Type B pancreatic cell (in vitro differentiated cells): ENCODE measurements around the gene COL19A1. TPM values are rescaled to one million over a fixed set of nuclear protein-coding genes. Genes with fewer than 3 reads are reported as not detected.
A peak's percentile ranks its signal among the peaks of the same experiment; 100 is the strongest.

Experiments used
- DNase-seq: peaks from one replicate; pipeline ENCODE4 v3.0.0; 2021; ENCODE audit warnings: mixed read lengths; ENCODE audit not compliant: unreplicated experiment; ENCODE audit errors: extremely low spot score
- H3K27ac Mint-ChIP-seq: 2 replicates; pipeline ENCODE4 v1.8.0; 2021; ENCODE audit warnings: mild to moderate bottlenecking, mixed read lengths
- H3K27me3 Mint-ChIP-seq: 2 replicates; pipeline ENCODE4 v1.8.0; 2021; ENCODE audit warnings: mixed read lengths
- H3K36me3 Mint-ChIP-seq: 2 replicates; pipeline ENCODE4 v1.8.0; 2021; ENCODE audit warnings: mixed read lengths
- H3K4me1 Mint-ChIP-seq: one replicate; pipeline ENCODE4 v1.8.0; 2021; ENCODE audit warnings: mixed read lengths; ENCODE audit not compliant: unreplicated experiment
- H3K4me3 Mint-ChIP-seq: 2 replicates; pipeline ENCODE4 v1.8.0; 2021; ENCODE audit warnings: mild to moderate bottlenecking, mixed read lengths
- H3K9me3 Mint-ChIP-seq: 2 replicates; pipeline ENCODE4 v1.8.0; 2021; ENCODE audit warnings: mixed read lengths
- total RNA-seq: library from RNA; stranded (reverse); gene quantifications from 2 replicates; pipeline ENCODE4 v1.2.1, GENCODE V29; 2021; ENCODE audit warnings: low replicate concordance
- TF ChIP-seq, protein P1 (sequence below): fragments of 200-600 bp; sonication (generic); conservative IDR thresholded peaks from 2 replicates; pipeline ENCODE4 v1.5.0; 2021; ENCODE audit warnings: antibody characterized with exemption, mild to moderate bottlenecking

Gene COL19A1
- total RNA-seq, 1 donor from 2014 or later = 1.6 TPM

DNA sequence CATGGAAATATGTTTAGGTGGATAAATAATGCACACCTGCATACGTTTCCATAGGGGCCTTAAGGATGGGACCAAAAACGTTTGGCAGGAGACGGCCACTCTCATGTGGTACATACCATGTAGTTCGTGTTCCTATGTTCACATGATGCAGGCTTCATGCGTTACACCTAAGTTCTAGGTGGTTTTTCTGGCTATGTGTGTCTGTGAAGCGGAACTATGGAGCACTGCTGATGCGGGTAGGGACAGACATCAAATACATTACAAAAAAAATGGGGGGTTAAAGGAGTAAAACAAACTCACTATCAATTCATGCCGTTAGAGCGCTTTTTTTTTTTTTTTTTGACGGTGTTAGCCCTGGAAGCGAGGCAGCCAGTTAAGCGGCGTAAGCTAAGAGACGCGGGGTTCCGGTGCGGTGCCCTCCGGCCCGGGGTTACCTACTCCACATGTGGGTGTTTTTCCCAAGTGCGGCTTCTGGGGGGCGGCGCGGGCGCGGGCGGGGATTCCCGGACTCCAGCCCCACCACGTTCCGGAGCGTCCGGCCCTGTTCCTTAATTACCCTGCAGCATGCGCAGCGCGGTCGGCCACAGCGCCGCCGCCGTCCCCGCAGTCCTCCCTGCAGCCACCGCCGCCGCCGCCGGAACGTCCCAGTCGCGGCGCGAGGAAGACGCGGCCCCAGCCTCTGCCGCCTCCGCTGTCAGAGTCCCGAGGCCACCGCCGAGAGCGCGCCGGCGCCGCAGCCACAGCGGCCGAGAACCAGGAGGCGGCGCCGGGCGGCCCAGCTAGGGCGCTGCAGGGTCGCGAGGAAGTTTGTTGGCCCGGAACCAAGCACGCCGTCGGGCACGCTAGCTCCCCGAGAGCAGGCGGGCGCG, 648 bp downstream of the COL19A1 start:
- peak; percentile 77 for DNase-seq
- peaks cover 69% of the 10 kb centered on the region for H3K27me3 Mint-ChIP-seq
- H3K4me1 Mint-ChIP-seq = peaks cover 14% of the 10 kb centered on the region
- no peaks in the 10 kb centered on the region for H3K9me3 Mint-ChIP-seq
- H3K4me3 Mint-ChIP-seq = peak overlapping the region; percentile 91
- TF ChIP-seq, protein P1, sequence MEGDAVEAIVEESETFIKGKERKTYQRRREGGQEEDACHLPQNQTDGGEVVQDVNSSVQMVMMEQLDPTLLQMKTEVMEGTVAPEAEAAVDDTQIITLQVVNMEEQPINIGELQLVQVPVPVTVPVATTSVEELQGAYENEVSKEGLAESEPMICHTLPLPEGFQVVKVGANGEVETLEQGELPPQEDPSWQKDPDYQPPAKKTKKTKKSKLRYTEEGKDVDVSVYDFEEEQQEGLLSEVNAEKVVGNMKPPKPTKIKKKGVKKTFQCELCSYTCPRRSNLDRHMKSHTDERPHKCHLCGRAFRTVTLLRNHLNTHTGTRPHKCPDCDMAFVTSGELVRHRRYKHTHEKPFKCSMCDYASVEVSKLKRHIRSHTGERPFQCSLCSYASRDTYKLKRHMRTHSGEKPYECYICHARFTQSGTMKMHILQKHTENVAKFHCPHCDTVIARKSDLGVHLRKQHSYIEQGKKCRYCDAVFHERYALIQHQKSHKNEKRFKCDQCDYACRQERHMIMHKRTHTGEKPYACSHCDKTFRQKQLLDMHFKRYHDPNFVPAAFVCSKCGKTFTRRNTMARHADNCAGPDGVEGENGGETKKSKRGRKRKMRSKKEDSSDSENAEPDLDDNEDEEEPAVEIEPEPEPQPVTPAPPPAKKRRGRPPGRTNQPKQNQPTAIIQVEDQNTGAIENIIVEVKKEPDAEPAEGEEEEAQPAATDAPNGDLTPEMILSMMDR = peak; percentile 50
- peak overlapping the region; percentile 36 for H3K27ac Mint-ChIP-seq
- H3K36me3 Mint-ChIP-seq = no peaks in the 10 kb centered on the region

DNA sequence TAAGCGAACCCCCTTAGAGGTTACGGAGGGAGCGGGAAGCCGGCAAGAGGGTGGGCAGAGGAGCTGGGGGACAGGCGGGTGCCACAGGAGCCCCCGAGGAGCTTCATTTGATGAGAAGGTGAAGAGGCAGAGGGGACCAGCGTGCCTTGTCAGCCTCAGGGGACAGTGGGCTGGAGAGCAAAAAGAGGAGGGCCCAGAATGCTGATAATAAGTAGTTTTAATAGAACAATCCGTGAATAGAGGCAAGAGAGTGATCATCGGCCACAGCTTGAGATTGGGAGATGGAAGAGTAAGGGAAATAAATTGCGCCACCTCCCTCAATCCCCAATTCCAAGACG, 1.3 kb downstream of the COL19A1 start:
- Mint-ChIP-seq H3K4me1 (peaks cover 14% of the 10 kb centered on the region), H3K4me3 (peak overlapping the region; percentile 84), H3K27ac (peak overlapping the region; percentile 9), H3K36me3 (no peaks in the 10 kb centered on the region), H3K9me3 (no peaks in the 10 kb centered on the region), H3K27me3 (peaks cover 67% of the 10 kb centered on the region)
- DNase-seq = no peak
- TF ChIP-seq, protein P1 = no peak

DNA sequence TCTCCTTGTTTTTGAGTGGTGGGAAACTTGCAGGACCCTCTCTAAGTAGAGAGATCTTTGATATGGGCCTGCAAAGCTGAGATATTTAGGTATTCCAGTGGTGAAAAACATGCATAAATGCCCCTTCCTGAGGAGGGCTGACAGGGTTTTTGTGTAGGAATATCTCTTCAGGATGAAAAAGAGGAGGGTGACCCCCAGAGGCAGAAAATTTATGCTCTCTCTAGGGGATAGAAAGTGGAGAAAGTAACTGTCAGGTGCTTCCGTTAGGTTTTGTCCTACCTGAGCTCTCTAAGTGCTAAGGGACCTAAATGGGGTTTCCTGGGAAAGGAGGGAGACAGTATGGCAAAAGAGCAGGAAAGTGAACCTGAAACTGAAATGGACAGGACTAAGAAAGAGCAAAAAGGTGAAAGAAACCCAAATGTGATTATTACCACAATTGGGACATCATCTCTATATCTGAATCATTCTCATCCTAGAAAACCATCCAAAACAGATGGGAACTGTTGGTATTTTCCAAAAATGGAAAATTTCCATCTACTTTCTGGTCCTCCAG, 2.0 kb downstream of the COL19A1 start:
- no peaks in the 10 kb centered on the region for H3K9me3 Mint-ChIP-seq

DNA sequence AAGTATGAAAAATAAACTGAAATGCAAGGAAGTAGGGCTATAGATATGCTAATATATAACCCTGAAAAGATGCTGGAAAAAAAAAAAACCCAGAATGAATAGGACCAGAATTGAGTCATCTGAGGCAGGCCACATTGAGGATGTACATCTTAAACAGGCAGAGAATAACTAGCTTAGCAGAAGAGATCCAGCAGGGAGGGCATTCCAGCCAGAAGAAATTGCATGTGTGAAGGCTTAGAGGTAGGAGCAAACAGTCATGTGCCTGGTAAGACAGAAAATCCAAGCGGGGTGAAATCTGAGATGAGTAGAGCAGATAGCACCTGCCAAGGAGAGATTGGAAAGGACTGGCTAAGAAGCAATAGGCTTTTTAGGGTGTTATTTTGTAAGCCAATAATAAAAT, 2.6 kb downstream of the COL19A1 start:
- DNase-seq = no peak
- Mint-ChIP-seq H3K36me3 (no peaks in the 10 kb centered on the region), H3K27ac (no peak overlapping the region), H3K27me3 (peaks cover 59% of the 10 kb centered on the region), H3K4me3 (no peak overlapping the region), H3K4me1 (peaks cover 14% of the 10 kb centered on the region), H3K9me3 (no peaks in the 10 kb centered on the region)
- TF ChIP-seq, protein P1 = no peak

More for the DNA sequence above, 2.0 kb downstream of the COL19A1 start:
- H3K27ac Mint-ChIP-seq = no peak overlapping the region
- TF ChIP-seq, protein P1 = no peak
- DNase-seq = no peak
- H3K4me1 Mint-ChIP-seq = peaks cover 14% of the 10 kb centered on the region
- H3K4me3 Mint-ChIP-seq = peak overlapping the region; percentile 84
- peaks cover 63% of the 10 kb centered on the region for H3K27me3 Mint-ChIP-seq
- H3K36me3 Mint-ChIP-seq = no peaks in the 10 kb centered on the region

DNA sequence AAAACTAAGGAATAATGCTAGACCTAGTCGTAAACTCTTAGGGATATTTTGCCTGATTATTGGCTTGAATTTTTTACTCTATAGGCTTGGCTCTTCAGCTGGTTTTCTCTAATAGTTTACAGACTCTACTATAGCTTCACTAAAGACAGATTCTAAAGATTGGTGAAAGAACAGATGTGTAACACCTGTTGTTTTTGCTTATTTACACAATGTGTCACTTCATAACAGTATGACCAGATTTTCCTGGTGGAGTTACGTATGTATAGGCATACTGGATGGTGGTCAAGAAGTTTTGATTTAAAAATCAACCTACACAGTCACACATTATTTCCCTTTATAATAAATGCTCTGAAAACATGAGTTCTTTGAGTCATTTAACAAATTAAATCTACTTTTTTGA, 4.8 kb downstream of the COL19A1 start:
- TF ChIP-seq, protein P1 = no peak

More for the DNA sequence above, 4.8 kb downstream of the COL19A1 start:
- no peak for DNase-seq
- Mint-ChIP-seq H3K27me3 (peaks cover 41% of the 10 kb centered on the region), H3K9me3 (no peaks in the 10 kb centered on the region), H3K4me1 (peaks cover 13% of the 10 kb centered on the region), H3K4me3 (no peak overlapping the region), H3K27ac (no peak overlapping the region), H3K36me3 (no peaks in the 10 kb centered on the region)
